Liver (tissue), 3 donors: ENCODE measurements around the gene MALRD1.

Experiments
- REST ChIP-seq: IDR thresholded peaks from 2 replicates; pipeline ENCODE4 v1.6.1; 2016; ENCODE audit warnings: antibody characterized with exemption, mild to moderate bottlenecking
- SP1 ChIP-seq: IDR thresholded peaks from 2 replicates; pipeline ENCODE4 v1.6.1; 2018; ENCODE audit warnings: antibody characterized with exemption, mild to moderate bottlenecking
- TF ChIP-seq, protein P1 (sequence below): fragments of 150-350 bp; IDR thresholded peaks from 2 replicates; pipeline ENCODE4 v1.5.1; 2017; ENCODE audit warnings: improper control_type of control experiment, low read depth, low read length; ENCODE audit not compliant: missing input control
- donor health status: healthy.
- donor health status: healthy.

DNA sequence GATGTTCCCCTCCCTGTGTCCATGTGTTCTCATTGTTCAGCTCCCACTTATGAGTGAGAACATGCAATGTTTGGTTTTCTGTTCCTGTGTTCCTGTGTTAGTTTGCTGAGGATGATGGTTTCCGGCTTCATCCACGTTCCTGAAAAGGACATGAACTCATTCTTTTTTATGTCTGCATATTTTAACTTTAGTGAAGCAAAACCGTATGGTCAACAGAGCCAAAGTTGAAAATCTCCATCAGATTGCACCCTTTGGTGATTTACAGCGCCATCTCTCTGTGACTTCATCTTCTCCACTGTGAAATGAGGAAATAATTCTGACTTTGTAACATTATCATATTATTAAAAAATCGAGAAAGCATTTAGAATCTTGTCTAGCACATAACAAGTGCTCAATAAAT is 635.4 kb downstream of the MALRD1 start:
- TF ChIP-seq REST (no peak), SP1 (no peak)
- TF ChIP-seq, protein P1, sequence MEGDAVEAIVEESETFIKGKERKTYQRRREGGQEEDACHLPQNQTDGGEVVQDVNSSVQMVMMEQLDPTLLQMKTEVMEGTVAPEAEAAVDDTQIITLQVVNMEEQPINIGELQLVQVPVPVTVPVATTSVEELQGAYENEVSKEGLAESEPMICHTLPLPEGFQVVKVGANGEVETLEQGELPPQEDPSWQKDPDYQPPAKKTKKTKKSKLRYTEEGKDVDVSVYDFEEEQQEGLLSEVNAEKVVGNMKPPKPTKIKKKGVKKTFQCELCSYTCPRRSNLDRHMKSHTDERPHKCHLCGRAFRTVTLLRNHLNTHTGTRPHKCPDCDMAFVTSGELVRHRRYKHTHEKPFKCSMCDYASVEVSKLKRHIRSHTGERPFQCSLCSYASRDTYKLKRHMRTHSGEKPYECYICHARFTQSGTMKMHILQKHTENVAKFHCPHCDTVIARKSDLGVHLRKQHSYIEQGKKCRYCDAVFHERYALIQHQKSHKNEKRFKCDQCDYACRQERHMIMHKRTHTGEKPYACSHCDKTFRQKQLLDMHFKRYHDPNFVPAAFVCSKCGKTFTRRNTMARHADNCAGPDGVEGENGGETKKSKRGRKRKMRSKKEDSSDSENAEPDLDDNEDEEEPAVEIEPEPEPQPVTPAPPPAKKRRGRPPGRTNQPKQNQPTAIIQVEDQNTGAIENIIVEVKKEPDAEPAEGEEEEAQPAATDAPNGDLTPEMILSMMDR = peak; percentile 4
